NCI-H526 treated with DMSO at 0.1 percent for 48 hours (cell line): ENCODE results near the gene EML6.

Experiments
- DNase-seq: peaks from one replicate; lab custom pipeline; 2025; lab: John Stamatoyannopoulos, UW

Gene EML6

DNA sequence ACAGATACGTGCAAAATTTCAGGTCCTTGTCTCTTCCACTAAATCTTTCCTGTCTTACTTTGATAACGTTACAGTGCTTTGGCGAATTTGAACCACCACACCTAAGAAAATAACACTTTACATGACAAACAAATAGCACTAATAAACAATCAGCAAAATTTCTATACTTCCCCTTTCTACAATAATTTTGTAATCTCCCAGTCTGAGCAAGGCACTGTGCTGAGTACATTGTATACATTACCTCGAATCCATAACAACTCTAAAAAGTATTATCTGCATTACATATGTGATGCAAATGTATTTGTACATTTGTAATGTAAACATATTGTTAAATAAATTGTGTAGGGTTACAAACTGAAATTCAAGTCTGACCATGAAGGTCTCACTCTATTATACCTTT, 276.9 kb downstream of the EML6 start:
- no peak for DNase-seq

DNA sequence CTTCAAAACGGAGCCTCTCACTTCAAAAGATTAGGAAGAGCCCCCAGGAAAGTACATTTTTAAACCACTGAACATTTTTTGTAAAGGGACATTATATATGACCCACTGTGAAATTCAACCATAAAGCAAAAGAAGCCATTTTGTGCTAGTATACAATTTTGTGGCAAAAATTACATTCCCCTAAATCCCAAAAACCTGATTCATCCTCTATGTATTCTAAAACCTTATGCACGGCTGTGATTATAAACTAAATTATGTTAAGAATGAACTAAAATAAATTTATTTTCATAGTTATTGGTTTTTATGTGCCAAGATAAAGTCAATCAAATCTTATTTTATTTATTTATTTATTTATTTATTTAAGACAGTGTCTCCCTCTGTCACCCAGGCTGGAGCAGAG, 278.3 kb downstream of the EML6 start:
- no peak for DNase-seq

DNA sequence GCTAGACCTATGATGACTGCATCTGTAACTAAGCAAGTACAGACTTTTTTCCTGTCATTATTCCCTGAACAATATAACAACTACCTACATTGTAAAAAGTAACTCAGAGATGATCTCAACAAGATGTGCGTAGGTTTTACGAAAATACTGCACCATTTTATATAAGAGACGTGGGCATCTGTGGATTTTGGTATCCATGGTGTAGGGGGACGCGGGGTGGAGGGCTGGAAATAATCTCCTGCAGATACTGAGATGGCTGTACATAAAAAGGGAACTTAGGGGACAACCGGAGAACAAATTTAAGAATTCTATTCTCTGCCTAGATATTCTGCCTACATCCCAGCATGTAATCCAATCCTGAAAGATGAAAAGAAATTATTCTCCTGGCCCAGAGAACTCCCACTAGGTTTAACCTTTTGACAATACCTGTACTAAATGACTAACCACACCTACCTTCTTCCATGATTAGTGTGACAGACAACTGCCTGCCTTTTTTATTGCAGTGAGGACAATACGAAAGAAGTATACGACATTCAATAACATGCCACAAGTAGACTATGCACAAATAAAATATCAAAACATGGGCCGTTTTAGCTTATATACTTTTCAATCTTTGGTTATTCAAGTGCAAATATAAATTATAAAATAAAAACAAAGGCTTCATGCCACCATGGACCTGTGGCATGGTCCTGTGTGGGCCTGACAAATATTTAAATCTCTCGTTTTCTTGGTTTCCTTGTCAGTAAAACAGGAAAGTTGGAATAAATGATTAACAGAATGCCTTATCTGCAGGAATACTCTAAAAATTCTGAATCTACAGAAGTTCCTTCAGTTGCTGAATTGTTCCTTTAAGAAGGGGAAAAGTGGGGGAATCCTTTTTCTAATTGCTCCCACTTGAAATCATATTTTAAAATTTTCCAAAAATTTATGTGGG, 280.5 kb downstream of the EML6 start:
- DNase-seq, result no peak

DNA sequence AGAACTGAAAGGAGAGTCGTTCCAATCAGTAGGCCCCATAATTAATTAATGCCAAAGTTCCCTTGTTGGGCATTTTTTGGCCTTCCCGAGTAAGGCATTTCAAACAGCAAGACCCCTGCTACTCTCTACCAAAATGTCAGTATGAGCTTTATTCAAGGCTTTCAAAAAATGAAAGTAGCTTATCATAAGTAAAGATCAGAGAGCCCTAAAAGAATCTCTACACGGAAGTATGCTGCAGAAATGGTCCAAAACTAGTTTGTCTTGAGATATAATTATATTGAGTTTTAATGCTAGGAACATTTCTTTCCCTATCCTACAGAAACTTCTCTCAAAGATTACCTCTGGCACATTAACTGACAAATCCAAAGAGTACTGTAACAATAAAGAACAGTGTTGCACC, 282.8 kb downstream of the EML6 start:
- no peak for DNase-seq

DNA sequence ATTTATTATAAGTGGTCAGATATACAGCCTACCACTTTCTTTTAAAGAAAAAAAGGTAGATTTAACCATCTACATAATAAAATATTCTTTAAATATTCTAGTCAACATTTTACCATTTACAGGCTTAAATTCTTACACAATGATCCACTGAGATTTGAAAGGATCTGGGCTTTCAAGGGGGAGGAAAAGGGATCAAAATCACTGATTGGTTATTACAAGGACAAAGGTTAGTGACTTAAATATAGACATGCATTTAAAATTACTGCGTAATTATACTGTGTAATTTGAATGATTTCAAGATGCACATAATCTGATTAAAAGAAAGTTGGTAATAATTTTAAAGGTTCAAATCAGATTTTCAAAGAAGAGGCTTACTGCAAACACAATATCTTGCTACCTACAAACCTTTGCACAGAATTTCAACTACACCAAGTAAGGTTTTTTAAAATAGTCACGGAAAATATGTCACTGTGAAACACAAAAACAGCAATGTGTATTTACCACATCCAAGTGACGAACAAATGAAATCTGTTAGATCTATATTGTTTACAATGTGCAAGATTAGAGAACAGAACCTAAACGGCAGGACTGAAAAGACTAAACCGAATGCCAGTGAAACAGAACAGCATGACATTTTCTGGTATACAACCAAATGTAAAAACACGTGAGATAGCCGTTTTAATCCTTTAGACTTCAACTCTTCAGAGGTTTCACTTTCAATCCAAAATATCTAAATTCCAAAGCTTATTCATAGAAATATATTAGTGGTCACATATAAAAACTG, 286.0 kb downstream of the EML6 start:
- no peak for DNase-seq

DNA sequence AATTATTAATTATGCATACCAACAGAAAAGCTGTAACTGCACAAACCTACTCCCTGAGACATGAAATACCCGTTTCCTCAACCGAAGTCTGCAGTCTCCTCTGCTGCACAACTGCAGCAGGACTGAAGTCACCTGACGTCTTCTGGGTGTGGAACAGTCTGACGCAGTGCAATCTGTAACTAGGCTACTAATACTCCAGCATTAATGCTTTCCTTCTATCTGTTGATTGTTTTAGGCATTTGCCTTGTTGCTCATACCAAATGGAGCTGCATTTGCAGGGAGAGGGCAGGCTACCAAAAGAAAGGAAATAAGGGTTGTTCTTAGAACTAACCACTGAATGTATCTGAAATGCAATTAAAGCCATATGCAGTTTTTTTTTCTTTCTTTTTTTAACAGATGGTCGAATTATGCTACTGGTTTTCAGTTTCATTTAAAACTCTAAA, 286.7 kb downstream of the EML6 start:
- peak; percentile 74 for DNase-seq

DNA sequence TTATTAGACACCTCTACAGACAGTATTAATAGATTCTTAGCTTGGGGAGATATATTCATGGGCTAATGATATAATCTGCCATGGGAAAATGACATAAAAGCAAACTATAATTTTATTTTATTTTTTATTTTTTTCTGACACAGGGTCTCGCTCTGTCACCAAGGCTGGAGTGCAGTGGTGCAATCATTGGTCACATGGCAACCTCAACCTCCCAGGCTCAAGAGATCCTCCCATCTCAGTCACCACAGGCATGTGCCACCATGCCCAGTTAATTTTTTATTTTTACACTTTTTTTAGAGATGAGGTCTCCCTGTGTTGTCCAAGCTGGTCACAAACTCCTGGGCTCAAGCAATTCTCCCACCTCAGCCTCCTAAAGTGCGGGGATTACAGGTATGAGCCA, 287.5 kb downstream of the EML6 start:
- DNase-seq, result no peak

DNA sequence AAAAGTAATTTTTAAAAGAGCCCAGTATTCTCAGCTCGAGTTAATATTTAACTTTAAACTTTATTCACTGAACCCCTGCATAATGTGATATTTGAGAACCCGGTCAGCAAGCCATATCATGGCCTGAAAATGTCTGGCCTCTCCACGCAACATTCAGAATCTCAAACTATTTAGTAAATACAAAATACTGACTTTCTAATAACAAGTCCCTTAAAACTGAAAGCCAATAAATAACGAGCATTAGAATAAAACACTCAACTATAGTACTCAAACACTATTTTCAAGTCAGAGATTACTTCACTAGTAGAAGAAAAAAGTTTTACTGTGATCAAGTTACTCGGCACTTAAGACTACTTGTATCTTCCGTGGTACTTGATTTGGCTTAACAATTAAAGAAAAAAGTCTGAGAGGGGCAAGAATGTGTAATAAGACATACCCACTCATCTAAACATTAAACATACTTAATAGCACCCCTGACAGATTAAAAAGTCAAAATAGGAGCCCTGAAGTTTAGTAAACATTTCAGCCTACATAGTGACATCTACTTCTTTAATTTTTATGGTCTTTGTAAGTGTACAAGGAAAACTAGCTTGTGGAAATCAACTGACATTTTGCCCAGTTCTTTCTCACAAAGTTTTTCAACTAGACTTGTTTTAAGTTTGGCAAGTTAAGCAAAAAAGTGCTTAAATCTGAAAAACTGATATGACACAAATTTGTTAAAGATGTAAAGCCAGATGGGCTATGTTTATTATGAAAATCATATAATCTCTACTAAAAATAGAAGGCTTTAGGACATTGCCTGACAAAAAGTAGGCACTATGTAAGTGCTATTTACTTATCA, 288.6 kb downstream of the EML6 start:
- DNase-seq, result peak; percentile 34

DNA sequence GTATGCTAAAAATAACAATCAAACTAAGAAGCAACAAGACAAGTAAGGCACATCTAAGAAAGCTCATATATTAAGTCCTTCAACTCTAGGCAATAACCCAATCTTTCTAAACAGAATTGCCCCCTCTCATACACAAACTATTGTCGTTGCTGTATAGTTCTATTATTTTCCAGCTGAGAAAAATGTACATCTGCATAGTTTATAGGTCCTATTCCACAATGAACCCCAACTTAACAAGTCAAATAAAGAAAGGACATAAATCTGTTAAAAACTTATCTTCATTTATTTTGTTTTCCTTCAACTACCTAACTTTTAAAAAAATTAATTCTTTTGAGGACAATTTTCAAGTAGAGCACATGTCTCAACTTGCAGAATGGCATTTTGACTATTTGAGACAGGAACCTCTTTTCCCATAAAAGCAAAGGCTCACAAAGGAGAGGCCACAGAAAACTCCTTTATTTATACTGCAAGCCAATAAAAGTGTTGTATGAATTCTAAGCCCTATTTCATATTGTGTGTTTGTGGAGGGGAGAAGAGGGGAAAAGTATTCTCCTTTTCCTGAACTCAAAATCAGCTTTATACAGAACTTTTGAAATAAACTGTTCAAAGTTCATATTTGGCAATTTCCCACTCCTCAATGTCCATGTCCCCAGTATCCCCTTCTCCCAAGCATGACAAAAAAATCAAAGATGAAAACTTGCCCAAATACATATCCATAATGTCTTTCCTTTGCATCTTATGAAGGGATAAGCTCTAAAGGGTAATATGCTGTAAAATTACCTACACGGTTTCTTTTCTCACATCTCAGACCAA, 289.4 kb downstream of the EML6 start:
- DNase-seq, result no peak

DNA sequence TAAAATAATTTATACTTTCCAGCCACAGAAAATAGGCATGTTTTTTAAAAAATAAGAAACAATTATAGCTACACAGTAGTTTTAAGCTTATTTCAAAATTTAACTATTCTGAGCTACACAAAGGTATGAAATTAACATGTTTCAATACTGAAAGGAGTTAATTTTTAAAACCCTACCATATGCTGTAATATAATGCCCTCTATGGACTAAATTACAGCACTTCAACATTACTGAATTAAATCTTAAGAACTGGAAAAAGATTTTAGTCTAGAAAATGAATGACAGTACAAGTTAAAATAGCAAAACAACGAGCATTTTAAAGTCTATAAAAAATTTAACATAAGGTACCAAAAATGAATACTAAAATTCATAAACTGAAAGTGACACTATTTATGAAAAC, 290.5 kb downstream of the EML6 start:
- DNase-seq, result no peak

DNA sequence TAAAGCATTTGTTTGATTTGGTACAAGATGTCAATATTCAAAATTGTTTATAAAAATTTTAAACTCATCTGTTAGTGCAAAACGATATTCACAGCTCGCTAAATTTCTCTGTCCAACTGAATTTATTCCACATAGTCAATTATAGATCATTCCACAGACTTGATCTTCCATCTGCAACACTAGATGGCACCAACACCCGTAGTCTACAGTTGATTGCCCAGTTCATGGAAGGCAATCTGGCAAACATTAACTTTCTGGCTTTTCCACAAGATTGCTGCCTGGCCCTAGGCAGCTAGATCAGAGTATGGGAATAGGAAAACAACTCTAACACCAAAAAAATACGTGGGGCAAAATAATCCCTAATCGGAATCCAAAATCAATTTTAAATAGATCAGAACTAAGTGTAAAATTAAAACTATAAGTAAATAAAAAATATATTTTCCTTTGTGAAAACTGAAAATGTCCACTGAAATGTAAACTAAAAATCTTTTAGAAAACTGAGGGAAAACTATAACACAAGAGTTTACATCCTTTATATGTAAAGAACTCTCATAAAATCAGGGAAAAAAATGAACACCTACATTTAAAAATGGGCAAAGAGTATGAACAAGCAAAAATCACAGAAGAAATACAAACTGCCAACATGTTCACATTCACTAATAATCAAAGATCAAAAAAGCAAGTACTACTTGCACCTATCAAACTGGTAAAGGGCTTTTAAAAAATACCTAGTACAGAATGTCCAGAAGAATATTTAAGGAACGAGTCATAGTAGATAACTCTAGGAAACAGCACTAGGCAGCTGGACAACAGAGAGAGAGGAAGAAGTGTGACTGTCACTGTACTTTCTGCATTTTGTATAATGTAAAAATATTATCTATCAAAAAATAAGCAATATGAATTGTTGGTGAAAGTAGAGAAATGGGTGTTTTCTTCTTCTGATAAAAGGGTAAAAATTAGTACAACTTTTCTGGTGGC, 291.8 kb downstream of the EML6 start:
- peak; percentile 66 for DNase-seq

DNA sequence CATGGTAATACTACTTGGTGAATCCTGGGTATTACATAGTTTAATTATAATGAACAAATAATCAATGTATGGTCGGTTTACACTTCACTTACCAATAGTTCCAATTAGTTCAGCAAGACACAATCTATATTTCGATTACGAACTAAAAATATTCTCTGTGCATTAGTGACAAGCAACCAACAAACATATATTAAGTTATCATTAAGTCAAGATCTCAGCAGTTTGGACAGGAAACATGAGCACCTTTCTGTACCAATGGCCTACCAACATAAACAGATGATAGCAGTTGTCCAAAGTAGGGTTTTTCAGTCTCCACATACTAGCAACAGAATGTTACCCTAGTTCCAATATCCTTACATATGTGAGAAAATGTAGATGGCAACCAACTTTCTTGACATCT, 294.0 kb downstream of the EML6 start:
- no peak for DNase-seq

DNA sequence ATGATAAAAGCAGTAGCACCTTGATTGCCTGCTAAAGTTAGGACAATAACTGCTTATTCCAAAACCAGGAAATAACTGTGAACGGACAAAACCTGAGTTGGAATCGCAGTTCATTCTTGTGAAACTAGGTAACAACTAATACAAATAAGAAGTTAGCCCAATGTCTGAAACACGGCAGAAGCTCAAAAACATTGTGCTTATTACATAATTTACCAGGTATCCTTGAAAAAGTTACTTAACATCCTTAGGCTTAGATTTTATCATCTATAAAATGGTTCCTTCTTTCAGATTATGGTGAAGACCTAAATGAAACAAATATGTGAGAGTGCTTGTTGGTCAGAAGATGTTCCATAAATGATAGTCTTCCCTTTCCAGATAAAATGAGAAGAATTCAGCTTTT, 294.4 kb downstream of the EML6 start:
- DNase-seq, result no peak

DNA sequence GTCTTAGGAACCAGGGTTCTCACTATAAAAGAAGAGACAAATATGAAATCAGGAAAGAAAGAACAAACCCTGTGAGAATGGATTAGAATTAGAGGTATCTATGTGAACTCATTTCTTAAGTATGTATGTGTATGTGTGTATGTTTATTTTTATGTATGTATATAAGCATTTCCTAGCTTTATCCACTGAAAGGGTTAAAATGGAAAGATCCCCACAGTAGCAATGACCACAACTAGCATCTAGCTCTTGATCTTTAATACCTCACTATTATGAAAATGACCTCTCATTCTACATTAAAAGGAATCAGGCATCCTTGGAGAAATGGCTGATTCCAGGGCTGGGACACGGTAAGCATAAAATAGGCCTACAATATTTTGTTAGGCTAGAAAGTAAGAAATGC, 295.2 kb downstream of the EML6 start:
- DNase-seq, result no peak

DNA sequence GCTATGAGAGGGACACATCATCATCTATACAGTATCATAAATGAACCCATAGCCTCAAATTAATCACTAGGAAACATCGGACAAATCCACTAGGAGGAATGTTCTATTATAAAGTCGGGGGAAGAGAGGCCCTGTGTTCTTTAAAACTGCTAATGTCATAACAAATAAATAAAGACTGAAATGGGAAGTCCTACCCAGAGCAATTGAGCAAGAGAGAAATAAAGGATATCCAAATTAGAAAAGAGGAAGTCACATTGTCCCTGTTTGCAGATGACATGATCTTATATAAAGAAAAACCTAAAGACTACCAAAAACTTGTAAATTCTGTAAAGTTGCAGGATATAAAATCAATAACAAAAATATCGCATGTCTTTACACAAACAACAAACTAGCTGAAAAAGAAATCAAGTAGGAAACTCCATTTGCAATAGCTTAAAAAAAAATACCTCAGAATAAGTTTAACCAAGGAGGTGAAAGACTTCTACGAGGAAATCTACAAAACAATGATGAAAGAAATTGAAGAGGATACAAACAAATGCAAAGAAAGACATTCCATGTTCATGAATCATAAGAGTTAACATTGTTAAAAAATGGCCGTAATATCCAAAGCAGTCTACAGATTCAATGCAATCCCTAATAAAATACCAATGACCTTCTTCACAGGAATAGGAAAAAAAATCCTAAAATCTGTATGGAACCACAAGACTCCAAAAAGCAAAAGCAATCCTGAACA, 296.2 kb downstream of the EML6 start:
- no peak for DNase-seq
